ENCODE data around the gene MTX3.

The MTX3 gene, protein sequence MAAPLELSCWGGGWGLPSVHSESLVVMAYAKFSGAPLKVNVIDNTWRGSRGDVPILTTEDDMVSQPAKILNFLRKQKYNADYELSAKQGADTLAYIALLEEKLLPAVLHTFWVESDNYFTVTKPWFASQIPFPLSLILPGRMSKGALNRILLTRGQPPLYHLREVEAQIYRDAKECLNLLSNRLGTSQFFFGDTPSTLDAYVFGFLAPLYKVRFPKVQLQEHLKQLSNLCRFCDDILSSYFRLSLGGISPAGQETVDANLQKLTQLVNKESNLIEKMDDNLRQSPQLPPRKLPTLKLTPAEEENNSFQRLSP

GRCh38 chr5:79990598-79991507 lies at the start of gene MTX3:
Gene MTX3, minus strand, starts transcription at chr5:79991262. Its CDS starts 24 bp downstream, at chr5:79991238.
- DNase-seq, result no peak

DNA sequence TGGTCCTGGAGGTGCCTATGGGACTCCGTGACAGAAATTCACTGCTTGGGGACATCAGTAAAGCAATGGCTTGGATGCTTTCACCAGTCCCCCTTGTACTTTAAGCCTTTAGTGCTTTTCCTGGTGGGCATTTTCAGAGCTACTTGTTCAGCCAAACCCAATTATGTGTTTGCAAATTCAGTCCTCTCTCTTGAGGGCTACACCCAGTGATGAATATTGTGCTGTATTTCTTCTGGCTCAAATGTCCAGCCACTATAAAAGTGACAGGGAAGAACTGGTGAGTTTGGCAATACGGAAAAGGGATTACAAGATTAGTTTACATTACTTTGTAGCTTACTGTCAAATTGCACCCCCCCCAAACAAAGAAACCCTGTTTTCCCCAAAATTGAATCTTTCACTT lies 48.6 kb upstream of the MTX3 start:
- no peak for DNase-seq

- no peak for DNase-seq
Measured at GRCh38 chr5:80037366-80037765, 46.3 kb upstream of the MTX3 start.

DNA sequence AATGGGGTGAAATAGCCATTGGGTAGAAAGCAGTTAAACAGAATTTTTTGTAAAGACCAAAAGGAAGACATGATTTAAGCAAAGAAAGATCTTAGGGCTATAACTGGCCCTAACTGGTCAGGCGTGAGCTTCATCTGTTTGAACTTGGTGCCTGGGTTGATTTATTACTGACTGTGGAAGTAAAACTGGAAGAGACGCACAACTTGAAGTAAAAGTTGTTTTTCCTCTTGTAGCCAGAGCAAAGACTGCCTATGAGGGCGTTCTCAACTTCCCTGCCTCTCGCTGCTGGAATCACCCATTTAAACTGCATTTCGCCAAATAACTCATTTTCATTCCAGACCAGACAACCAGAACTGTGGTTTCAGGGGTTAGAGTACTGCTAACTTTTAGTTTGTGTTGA lies 45.6 kb upstream of the MTX3 start:
- no peak for DNase-seq

DNA sequence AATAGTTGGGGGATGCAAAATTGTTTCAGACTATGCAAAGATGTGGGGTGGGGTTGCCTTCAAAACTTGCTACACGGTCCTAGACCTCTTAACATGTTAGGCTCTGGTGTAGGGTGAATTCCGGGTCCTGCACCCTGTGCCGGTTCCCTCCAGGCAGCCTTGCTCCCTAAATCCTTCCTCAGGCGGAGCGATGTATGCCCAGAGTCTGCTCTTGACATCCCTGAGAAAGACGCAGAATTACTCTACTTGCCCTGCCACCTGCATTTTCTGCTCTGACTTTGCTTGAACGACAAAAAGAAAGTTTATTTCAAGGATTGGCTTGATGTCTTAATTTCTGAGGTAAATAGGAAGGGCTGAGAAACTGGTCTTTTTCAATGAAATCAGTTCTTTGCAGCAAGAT lies 44.8 kb upstream of the MTX3 start:
- DNase-seq, result no peak

DNA sequence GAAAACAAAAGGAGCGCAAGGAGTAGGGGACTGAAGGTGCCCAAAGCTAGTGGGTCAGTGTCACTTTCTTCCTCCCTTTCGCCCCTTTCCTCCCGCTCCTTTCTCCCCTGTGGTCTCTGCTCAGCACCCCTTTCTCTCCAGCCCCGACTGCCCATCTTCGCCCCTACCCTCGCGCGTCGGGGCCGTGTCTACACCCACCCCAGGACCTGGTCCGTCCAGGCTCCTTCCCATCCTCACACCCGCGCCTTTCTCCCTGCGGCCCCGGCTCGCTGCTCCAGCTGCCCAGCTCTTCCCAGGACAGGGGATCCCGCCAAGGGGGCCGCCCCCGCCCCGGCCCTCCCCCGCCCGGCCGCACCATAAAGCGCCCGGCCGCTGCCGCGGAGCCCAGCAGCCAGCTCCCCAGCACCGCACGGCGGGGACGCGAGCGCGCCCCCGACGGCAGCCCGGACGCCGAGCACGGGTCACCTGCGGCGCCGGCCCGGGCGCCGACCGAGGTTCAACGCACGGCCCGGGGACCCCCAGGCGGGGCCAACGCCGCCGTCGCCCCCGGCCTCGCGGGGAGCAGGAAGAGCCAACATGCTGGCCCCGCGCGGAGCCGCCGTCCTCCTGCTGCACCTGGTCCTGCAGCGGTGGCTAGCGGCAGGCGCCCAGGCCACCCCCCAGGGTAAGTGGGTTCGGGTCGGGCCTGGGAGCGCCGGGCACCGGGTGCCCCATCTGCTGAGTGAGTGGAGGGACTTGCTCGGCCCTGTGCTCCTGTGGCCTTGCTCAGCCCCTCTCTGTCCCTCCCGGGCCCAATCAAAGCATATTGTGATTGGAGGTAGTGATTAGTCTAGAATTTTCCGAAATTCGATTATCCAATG lies 44.1 kb upstream of the MTX3 start, which contains the start of gene THBS4:
THBS4 (plus strand) TSS at position 387 of the 860 bp plus-strand sequence; CDS start at position 577, 190 bp downstream.
- DNase-seq, result no peak

DNA sequence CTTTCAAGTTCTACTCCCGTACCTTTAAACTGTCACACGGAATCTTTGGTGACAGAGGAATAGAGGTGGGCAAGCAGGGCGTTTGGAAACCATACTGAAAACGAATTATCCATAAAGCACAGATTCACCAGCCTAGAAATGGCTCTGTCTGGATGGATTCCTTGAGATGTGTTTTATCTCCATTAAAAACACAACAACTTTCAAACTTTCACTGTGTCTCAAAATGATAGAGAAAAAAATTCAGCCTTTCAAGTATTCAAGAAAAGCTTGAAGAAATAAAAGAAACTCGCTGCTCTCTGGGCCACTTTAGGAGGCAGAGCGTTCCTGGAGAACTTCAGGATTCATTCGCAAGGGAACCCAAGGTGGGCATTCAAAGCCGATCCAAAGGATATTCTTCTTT lies 43.5 kb upstream of the MTX3 start:
- no peak for DNase-seq

- no peak for DNase-seq
Measured at GRCh38 chr5:80033513-80033912, 42.5 kb upstream of the MTX3 start.

DNA sequence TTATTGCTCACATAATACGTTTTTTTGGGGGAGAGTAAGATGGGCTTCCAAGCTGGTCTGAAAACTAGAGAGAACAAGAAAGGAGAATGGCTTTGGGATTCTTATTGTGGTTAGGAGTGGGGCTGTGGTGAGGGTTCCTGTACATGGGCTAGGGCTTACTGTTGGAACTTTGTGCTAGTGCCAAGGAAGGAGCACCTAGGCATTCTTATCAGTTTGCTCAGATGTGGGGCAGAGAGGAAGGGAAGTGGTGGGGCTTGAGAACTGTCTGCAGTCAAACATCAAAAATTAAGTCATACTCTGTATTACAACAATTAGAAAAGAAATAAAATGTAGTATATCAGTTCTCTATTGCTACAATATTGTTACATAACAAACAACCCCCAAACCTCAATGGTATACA lies 40.0 kb upstream of the MTX3 start:
- no peak for DNase-seq

- DNase-seq, result no peak
Measured at GRCh38 chr5:80026841-80027240, 35.8 kb upstream of the MTX3 start.

- no peak for DNase-seq
Measured at GRCh38 chr5:80025069-80025468, 34.0 kb upstream of the MTX3 start.

GRCh38 chr5:80010754-80011392 lies 19.8 kb upstream of the MTX3 start:
- DNase-seq, result no peak

- DNase-seq, result no peak
Measured at GRCh38 chr5:80008995-80009765, 18.1 kb upstream of the MTX3 start.

DNA sequence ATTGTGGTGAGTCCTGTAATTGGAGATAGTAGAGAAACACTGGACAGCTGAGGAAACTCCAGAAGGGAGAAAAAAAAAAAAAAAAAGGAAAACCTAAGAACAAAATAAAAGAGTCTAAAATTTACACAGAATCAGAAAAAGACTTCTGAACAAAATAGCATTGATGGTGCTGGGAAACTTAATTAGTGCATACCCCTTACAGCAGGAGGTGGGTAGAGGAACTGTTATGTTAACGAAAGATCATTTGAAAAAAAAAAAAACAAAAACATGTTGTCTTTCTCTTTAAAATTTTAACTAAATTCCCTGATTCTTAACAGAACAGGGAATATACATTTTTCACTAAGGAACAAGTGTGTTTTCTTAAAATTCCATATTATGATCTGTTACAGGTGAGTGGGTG lies 11.6 kb upstream of the MTX3 start:
- no peak for DNase-seq

- DNase-seq, result no peak
Measured at GRCh38 chr5:79999722-80000121, 8.7 kb upstream of the MTX3 start.

- no peak for DNase-seq
Measured at GRCh38 chr5:79992891-79993657, 2.0 kb upstream of the MTX3 start.

DNA sequence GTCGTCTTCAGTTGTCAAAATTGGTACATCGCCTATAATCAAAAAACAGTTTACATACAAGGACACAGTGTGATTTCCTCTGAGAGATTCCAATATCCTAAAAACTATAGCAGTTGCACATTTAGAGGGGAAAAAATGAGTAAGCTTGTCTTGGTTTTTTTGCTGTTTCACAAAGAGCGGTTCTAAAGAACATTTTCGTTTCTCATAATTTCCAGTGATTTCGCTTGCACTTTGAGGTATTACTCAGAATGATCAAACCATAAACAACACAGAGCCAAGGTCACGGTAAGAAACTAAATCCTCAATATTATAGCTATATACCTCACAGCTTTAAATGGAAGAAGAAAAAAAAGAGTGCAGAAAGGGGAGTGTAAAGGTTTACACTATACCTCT lies 861 bp downstream of the MTX3 start:
- no peak for DNase-seq

DNA sequence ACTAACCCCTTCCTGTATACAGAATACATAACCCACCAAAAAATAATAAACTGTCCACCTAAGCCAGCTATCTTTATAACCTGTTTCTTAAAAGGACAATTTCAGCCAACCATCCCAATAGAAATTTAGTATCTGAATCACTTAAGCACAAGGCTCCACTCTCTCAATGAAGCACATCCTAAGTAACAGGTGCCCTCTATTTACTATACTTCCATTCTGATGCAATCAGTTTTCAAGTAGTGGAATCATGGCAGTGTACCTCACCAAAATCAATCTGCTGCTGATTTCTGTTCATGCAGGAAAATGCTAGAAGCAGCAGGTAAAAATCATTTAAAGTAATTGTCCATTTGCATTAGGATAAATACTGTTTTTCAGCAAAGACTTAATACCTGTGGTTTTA lies 4.8 kb downstream of the MTX3 start:
- DNase-seq, result no peak

DNA sequence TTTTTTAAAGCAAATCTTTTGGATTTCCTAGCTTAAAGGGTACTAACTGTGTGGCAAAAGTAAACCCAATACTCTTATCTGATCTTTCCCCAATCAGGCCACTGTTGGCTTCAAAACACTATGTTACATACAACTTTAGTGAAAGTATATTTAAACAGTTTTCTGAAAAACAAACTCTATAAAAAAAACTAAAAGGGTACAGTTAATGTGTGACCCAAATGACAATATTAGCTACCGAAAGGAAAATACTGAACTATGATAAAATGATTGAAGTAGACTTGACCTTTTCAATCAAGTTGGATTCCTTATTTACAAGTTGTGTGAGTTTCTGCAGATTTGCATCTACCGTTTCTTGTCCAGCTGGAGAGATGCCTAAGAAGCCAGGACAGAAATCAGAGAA lies 5.8 kb downstream of the MTX3 start:
- DNase-seq, result no peak

DNA sequence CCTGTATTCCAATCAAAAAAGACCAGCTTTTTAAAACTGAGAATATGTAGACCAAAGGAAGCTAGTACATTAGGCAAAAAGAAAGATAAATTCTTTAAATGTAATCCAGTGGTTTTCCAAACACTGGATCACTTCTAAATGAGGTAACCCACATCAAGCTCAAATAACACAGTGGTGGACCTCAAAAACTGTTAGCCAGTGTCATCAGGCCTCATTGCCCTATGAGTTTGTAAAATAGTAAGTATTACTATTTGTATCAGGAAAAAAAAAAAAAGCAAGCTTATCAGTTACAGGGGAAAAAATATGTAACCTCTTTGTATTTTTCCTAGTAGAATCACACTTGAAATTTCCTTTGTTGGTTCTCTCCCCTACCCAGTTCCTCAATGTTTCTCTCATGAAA lies 6.7 kb downstream of the MTX3 start:
- DNase-seq, result no peak

GRCh38 chr5:79983618-79984017 lies 7.4 kb downstream of the MTX3 start:
- no peak for DNase-seq

Measured in AML-193 (cell line).